Embryonic facial prominence (tissue), 1 donor: ENCODE results near the gene TMEM240.
"Not testable (repeated sequence)": the region's sequence is repeated elsewhere in the genome, so short reads cannot be mapped to it uniquely, and the experiment has no call there.

Experiments
- DNase-seq: peaks from one replicate; pipeline ENCODE4 v3.0.0-alpha.2; 2016; ENCODE audit errors: extremely low spot score

TMEM240 gene

DNA sequence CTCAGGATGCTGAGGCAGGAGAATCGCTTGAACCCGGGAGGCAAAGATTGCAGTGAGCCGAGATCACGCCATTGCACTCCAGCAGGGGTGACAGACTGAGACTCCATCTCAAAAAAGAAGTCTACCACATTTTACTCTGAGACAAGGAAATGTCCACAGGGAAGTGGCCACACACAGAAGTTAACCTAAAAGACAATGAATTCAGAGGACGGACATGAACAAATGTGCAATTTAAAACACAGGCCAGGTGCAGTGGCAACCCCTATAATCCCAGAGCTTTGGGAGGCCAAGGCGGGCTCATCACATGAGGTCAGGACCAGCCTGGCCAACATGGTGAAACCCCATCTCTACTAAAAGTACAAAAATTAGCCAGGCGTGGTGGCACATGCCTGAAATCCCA, 17.3 kb upstream of the TMEM240 start:
- not testable (repeated sequence) for DNase-seq

DNA sequence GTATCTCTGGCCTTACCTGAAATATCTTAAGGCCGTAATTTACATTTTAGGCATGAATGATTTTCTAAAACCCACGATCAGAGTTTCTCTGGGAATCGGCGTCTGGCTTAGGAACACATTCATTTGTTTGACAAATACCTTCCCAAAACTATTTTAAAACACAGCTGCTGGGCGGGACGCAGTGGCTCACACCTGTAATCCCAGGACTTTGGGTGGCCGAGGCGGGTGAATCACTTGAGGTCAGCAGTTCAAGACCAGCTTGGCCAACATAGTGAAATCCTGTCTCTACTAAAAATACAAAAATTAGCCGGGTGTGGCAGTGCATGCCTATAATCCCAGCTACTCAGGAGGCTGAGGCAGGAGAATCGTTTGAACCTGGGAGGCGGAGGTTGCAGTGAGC, 16.5 kb upstream of the TMEM240 start:
- not testable (repeated sequence) for DNase-seq

DNA sequence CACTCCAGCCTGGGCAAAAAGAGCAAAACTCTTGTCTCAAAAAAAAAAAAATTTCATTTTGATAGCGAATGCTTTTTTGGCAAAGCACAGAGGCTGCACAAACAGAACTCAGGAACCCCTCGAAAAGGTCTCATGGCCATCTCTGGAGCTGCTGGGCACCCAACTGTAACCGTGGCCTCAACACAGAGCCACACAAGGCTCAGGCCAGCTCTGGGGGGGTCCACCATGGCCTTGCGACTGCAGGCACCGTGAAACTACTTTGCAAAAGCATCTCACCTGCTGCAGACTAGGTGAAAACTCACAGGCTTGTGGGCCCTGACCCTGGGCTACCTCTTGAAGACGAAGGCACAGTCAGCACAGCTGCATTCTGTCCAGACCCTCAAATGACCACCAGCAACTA, 16.1 kb upstream of the TMEM240 start:
- DNase-seq: no peak

DNA sequence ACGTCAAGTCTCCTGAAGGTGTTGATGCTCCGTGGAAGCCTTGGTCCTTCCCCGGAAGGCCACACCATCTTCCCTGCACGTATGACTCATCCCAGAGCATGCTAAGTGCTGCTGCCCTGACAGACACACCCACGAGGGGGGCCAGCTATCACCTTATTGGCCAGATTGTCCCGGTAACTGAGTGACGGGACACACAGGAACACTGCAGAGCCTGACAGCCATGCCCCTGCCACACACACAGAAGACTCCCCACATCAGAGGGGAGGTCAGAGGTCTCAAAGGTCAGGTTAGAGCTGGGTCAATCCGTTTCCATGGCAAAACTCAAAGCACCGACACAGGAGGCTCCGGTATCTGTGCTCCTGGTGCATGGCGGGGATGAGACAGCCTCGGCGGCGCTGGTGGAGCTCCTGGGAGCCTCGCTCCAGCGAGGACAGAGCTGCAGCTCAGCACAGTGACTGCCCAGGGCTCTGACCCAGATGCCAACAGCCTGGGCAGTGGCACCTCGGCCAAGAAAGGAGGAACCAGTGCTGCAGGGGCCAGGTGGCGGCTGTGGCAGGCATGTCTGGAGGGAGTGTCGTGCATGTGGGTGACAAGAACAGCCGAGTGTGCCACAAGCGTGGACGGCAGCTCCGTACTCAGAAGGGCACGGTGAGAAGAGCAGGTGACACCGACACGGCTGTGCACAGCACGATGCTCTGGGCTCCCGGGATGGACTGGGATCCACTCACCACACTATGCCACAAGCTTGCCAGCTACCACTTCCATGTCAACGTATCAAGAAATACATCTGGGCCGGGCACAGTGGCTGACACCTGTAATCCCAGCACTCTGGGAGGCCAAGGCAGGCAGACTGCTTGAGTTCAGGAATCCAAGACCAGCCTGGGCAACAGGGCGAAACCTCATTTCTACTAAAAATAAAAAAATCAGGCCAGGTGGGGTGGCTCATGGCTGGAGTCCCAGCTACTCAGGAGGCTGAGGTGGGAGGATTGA, 14.8 kb upstream of the TMEM240 start:
- no peak for DNase-seq

DNA sequence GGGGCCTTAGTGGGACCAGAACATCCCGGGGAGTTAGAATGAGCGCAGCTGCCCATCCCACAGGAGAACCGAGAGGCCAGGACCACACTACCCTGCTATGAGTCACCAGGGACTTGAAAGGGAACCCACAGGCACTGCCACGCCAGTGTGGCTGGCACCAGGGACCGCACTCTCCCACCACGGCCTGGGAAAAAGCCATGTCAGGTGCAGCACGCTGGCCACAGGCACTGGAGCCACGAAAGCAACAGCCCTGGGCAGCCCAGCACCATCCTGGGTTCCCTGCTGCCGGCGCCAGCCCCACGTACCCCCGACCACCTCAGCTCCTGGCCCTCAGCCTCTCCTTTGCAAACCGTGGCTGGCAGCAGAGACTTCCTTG, 14.1 kb upstream of the TMEM240 start:
- DNase-seq: no peak

DNA sequence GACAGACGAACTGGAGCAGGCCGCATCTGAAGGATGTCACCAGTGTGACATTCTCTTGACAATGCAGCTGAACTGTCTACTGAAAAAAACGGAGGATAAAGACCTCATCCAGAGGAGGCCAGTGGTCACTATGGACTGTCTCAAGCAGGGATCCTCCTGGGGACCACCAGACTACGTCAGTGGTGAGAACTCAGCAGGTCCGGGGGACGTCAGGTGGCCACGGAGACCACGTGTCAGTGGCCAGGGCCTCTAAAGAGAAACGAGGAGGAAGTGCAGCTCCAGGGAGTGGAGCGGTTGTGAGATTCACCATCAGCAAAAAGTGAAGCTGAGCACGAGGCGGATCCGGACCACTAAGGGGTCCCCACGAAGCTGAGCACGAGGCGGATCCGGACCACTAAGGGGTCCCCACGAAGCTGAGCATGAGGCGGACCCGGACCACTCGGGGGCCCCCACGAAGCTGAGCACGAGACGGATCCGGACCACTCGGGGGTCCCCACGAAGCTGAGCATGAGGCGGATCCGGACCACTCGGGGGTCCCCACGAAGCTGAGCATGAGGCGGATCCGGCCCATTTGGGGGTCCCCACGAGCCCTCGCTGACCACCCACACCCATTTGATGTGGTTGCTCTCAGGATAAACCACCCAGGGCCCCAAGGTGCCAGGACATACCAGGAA, 13.5 kb upstream of the TMEM240 start:
- no peak for DNase-seq

DNA sequence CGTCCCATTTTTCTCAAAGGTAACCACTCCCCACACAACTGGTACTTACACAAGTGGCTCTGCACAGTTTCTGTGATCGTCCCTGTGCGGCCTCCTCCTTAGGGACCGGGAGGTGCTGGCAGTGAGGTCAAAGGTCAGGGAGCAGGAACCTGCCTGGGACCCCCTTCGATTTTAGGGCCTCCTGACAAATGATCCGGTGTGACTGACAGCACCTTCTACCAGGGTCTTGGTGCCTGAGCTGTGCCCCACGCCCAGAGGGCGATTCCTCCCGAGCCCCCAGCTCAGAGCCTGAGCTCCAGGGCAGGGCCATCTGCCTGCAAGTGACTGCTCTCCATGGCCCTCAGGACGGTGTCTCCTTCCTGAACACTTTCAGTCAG, 11.8 kb upstream of the TMEM240 start:
- DNase-seq: no peak

DNA sequence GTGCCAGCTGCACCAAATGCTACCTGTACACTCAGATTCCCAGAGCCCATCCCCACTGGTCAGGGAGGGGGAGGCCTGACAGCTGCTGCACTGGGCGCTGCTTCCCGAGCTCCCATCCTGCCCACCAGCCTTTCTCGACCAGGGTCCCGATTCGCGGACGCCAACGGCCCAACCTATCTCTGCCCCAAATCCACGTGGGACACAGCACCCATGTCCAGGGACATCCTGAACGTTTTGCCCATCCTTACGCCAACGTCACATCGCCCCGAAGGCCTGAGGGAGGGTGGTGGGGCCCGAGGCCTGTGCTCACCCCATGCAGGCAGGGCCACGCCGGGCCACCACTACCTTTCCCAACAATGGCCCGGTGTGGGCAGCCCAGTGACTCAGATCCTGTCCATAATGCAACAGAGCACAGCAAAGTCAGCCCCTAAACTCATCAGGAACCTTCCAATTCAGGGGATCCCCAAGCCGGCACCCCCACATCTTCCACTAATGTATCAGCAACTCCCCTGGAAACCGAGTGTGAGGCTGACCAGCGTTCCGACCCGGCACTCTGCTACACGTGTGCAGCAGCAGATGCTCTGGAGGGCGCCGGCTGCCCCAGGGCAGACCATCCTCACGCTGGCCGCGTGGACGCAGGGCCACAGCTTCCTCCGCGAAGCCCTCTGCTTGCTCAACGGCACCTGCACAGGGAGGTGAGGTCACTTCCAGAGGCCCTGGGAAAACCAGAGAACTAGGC, 11.3 kb upstream of the TMEM240 start:
- DNase-seq: no peak

DNA sequence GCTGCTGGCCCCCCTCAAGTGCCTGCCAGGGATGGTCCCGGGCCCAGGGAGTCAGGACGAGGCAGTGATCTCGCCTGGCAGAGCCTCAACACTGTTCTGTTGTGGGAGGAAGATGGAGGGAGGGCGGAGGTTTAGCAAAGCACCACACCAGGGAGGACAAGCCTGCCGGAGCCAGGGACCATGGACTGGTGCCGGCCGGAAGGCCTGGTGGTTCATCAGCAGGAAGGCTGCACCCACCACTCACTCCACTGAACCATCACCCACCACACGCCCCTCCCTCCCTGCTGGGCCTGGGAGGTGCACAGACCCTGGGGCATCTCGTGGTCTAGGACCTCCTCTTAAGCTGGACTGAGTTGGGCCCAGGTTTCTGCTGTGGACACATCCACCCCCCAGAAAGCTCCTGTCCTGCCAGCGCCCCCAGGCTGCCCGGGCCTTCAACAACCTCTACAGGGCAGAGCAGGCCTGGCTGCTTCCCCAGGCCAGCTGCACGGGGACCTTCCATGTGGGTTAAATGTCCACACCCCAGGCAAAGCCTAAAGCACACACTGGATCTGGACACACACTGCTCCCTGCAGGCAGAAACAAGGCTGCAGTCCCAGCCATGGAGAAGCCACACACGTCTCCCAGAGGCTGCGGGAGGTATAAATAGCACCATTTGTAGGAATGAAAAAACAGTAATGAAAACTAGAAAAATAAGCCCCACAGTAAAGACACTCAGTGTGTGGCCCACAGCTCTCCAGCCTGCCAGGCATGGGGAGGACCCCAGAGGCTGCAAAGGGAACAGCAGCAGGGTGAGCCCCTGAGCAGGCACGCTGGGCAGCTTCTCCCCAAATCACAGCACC, 10.4 kb upstream of the TMEM240 start:
- DNase-seq: no peak

DNA sequence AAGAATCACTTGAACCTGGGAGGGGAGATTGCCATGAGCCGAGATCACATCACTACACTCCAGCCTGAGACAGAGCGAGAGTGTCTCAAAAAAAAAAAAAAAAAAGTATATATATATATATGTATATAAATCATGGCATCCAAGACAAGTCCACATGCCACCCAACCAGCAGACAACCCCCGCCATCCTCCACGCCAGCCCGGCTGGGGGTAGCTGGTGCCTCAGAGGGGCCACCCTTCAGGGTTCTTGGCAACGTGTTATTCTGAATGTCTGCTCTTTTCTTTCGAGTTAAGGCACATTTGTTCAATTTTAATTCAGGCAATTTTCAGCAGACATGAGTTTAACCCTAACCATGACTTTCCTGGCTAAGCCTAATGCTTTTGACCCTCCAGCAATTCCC, 9.7 kb upstream of the TMEM240 start:
- no peak for DNase-seq

DNA sequence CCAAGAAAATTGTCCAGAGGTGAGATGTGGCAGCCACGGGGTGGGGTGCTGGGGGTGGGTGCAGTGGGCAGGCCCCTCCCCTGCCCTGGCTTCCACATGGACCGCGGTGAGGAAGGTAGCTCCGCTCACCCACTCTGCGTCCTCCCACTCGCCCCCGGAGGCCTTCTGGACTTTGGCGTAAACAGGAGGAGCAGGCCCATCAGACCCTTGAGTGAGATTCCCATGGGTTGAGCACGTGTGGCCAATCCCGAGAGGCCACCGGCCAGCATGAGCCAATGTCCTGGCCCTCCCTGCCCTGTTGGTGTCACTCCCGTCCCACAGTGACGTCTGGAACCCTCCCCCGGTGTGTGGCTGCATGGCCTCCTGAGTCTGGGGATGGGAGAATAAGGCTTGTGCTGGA, 8.2 kb upstream of the TMEM240 start:
- DNase-seq: no peak

DNA sequence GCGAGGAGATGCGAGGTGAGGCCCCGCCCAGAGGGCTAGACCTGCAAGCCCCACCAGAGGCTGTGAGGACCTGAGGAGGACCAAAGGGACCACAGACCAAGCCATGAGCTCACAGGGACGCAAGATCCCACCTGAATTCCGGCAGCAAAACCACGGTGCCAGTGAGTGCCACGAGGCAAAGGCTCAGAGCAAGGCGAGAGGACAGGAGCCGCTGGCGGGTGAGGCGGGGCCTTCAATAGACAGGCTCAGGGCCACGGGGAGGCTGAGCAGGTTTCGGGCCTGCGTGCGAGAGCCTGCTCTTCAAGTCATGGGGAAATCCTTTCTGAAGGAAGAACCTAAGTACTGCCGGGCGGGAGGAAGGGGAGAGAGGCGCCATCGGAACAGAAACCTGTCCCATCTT, 7.1 kb upstream of the TMEM240 start:
- DNase-seq: no peak

DNA sequence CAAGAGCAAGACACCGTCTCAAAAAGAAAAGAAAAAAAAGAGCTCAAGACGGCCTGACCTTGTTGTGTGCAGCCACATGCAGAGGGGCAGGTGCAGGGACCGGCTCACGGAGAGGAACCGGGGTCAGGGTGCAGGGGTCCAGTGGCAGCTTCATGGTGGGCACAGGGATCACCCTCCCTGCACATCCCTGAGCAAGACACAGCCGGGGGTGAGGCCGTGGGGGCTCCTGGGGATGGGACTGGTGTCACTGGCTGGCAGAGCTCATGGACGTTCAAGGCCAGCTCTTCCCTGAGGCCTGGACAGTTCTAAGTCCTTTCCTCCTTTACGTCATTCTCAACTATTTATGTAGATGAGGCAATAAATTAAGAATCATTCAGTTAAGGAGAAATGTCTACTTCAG, 6.6 kb upstream of the TMEM240 start:
- no peak for DNase-seq

DNA sequence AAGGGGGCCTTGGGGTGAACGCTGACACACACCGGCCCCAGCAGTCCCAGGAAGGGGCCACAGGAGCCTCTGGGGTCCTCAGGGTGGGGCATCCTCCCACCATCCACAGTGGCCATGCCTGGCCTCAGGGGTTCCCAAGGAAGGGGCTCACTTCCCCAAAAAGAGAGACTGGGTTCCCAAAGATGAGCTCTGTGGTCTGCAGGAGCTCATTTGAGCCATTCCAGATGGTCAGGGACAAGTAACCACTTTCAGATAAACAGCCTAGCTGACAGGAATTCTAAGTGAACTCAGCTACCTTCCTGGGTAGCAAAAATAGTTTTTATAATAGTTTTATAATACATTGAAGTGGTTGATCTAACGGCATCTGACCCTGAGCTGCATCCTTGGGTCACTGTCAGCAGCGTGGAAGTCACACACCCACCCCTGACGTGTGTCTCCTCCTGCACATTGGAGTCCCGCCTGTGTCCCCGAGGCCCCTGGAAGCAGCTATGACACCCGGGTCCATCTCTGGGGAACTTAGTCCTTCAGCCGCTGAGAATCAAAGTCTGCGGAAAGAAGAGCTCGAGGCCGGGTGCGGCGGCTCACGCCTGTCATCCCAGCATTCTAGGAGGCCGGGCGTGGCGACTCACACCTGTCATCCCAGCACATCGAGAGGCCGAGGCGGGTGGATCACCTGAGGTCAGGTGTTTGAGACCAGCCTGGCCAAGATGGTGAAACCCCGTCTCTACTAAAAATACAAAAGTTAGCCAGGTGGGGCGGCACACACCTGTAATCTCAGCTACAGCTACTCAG, 5.7 kb upstream of the TMEM240 start:
- DNase-seq: no peak

DNA sequence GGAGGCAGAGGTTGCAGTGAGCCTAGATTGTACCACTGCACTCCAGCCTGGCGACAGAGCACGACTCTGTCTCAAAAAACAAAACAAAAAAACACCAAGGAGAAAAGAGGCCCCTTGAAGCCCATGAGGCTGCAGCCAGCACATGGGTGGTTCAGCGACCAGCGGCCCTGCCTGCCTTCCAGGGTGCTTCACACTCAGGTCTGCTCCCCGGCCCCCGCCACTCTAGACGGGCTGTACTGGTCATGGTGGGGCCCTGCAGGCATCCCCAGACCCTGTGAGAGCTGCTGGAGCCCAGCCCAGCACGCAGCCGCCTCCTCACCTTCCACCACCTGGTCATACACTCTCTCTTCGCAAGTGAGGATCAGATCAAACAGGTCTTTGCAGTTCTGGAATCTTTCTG, 4.1 kb upstream of the TMEM240 start:
- DNase-seq: no peak

DNA sequence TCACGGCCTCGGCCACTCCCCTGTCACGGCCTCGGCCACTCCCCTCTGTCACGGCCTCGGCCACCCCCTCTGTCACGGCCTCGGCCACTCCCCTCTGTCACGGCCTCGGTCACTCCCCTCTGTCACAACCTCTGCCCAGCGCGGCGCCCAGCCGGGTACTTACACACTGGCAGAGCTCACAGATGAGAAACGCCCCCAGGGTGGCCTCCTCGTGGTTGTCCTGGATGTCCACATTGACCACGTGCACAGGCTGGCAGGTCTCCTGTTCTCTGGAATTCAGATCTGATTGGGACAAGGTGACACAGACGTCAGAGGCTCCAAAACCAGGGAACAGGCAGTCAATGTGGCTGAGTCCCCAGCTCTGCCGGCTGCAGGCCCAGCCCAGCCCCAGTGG, 3.3 kb upstream of the TMEM240 start:
- no peak for DNase-seq

DNA sequence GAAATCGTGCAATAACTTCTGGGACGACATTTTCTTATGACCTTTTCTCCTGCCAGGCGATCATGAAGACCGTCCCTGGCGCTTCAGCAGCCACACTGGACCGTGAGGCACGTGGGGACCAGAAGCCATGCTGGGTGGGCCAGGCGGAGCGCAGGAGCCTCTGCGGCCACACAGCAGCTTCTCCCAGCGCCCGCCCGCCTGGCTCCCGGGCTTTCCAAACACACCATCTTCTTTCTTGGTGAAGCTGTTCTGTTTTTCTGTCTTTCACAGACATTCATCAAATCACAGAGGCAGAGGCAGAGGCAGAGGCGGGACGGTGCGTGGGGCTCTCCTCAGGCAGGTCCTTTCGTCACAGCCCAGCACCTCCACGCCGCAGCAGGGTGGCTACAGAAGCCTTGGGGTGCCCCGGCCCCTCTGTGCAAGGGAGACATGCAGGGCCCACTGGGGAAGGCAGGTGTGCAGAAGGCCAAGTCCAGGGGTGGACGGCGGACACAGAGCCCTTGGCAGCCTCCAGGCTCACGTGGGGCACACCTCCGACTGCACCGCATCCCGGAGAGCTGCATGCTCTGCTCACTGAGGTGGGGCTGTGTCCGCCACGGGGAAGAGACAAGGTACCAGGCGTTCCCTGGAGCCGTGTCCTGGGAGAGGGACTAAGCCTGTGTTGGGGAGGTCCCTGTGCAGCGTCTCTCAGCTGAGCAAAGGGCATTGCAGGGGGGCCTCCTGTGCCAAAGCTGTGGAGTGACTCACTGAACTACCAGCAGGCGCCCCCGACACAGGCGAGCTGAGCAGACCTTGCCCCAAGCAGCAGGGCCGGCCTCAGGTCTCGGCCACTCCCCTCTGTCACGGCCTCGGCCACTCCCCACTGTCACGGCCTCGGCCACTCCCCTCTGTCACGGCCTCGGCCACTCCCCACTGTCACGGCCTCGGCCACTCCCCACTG, 2.6 kb upstream of the TMEM240 start:
- no peak for DNase-seq

DNA sequence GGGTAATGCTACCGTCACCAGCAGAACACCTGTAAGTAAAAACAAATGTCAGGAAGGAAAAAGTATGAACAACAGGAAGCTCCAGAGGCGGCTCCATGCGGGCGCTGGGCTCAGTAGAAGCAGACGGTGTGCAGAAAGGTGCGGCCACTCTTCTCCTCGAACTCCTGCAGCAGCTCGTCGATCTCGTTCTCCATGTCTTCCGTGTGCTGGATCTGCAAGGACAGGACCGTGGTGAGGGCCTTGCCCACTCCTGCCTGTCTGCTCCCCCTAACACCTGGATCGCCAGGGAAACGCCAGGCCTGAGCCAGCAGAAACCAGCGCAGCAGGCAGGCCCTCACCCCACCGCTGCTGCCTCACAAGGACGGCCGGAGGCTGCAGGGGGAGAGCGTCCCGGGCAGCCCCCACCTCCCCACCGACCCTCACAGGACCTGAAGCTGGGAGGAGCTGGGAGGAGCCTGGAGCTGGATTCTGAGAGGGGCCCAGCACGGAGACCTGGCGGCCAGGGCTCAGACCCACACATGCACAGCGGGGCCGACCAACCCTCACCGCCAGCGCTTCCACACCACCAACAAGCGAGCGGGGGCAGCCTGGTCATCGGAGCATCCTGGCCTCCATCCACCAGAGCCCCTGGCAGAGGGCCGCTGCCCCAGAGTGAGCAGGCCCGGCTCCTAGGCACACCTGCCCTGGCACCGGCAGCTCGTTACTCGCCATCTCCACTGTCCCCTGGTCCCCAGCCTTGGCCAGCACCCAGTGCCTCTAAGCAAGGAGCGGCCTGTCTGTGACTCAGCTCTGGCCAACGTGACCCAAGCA, 1.7 kb upstream of the TMEM240 start:
- DNase-seq: no peak
